GM18858 (cell line): ENCODE data around the gene DDX41.
"Not testable (repeated sequence)": the region's sequence is repeated elsewhere in the genome, so short reads cannot be mapped to it uniquely, and the experiment has no call there.

Experiments
- ATAC-seq: cut with Tn5 transposase; IDR thresholded peaks from one replicate; pipeline ENCODE4 v1.9.1; 2021; ENCODE audit not compliant: unreplicated experiment

The DDX41 gene

DNA sequence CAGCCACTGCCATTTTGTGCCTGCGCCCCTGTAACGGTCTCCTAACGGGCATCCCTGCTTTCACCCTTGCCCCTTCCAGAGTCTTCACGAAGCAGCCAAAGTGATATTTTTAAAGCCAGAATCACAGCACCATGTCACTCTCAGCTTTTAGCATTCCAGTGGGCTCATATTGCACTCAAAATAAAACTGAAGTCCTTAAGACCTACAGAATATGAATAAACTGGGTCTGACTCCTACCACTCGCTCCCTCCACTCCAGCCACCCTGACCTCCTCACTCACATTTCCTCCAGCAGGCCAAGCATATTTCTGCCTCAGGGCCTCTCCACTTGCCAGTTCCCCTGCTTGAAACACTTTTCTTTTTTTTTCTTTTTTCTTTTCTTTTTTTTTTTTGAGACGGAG, 16.9 kb downstream of the DDX41 start:
- ATAC-seq: no peak

DNA sequence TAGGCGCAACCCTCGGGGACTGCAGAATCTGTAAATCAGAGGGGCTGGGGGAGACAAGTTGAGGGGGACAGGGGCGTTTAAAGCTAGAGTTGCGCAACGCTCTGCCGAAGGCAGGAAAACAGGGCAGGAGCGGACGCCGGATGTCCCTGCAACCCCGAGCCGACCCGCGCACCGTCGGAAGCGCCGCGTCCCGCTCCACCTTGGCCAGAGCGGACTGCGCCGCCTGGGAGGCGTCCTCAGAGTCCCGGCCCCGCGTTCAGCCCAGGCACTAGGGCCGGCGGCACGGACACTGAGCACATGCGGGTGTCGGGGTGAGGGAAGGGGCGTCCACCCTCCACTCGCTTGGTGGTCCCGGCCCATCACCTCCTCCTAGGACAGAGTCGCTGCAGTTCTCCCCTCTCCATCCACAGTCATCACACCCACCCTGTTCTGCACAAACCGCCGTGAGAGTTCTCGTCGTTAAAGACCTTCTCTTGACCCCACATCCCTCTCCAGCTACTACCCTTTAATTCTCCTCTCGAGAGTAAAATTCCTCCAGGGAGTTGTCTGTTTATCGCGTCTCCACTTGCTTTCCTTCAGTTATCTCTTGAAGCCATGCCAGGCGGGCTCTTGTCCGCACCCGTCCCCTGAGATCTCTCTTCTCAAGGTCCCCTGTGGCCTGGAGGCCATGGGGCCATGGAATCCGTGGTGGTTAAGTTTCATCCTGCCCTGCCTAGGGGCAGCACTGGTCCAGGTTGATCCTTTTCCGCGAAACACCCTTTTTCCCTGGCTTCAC, 18.6 kb downstream of the DDX41 start:
- ATAC-seq: no peak

DNA sequence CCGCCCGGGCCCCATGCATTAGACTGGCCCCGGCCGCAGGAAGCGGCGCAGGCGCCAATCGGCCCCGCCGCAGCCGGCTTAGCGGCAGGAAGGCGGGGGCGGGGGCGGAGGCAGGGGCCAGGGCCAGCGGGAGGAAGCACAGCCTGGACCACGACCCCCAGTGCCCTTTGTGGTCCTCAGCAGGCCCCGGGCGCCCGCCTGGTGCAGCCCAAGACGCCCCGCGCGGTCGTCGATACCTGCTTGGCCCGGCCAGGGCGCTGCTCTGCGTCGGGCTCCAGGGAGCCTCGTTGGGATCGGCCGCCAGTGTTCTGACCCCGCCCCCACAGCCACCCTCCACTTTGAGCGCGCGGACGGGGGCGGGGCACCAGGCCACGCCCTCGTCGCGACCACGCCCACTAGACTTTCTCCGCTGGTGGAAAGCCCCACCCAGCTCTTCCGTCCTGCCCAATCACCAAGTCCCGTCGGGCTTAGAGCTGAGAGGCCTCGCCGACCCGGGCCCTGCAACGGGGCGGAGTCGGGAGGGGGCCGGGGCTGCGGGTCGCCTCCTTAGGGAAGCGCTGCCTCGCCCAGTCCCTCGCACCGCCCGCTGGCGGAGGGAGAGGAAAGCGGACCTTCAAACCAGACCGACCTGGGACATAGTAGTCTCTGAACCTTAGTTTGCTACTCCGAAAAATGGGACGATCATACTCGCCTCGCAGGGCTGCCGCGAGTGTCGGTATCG, 19.3 kb downstream of the DDX41 start, which contains the start of gene PDLIM7:
PDLIM7 (minus strand) TSS at position 313 of the 721 bp plus-strand sequence. CDS start 1,092 bp downstream, outside the sequence.
- ATAC-seq: peak; percentile 48

DNA sequence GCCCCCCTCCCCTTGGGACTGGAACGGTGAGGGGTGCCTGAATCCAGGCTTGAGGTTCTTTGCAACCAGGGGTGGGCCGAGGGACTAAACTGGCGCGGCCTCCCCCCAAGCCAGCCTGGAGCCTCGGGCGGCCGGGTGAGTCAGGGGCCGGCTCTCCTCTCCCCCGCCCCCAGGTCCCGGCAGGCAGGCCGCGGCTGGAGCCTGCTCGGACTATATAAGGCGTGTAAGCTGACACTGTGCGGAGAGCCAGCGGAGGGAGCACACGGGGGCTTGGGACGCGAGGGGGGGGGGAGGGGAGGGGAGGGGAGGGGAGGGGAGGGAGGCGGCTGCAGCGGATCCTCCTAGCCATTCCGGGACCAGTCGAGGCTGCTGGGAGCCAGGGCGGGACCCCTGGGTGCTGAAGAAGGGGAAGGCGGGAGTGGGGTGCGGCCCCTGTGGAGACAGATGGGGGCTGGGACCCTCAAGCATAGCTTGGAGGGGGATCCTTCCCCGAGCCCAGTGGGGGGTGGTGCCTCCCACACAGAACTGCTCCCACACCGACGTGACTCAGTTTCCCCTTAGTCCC, 20.0 kb downstream of the DDX41 start:
- ATAC-seq: no peak

DNA sequence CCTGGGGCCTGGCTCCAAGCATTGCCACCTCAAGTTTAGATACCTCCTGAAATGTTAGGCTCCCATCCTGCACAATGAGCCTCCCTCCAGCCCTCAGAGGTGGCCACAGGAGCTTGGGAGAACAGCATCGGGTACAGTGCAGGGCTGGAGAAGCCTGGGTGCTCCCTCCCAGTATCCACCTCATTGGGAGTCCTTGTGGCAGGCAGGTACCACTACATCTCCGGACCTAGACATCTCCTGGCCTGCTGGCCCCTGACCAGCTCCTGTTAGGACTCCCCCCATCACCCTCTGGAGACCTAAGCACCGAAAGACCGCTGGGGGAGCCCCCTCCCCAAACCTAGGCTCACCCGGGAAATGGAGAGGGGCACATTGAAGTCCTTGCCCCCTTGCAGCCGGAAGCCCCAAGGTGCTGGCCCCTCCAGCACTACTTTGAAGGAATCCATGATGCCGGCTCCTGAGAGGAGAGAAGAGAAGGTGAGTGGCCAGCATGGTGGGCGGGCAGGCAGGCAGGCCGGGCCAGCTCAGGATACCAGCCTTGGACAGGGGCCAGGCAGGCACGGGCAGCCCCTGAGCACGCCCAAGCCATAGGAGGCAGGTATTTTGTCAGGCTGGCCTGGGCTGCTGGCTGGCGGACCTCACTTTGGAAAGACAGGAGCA, 20.6 kb downstream of the DDX41 start:
- no peak for ATAC-seq

DNA sequence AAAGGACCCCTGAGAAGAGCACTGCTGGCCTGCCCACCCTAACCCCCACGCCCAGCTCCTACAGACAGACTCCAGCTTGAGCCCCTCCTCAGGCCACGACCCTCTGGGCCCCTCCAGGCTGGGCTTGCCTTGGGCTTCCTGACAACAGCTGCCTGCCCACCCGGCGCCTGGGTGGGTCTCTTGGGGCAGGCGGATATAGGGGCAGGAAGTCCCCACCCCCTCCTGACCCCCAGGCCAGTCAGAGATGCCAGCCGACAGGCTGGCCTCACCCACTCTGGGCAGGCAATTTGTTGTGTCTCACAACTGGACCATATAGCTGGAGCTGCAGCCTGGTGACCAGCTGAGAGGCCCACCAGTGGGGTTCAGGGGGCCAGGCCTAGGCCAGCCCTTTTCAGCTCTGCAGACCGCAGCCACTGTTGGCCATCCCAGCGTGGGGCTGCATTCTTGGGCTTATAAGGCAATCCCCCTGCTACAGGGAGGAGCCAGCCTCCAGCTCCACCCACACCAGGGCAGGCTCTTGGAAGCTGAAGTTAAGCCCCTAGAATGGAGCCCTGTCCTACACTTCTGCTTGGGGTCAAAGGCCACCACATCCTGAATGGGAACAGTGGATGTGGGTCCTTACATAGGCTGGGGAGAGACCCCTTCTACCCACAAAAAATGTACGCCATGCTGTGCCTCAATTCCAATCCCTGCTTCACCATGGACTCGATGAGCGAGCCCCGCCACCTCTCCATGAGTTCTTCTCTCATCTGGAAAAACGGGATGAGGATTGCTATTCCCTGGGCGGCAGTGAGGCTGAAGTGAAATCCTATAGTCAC, 21.3 kb downstream of the DDX41 start:
- no peak for ATAC-seq

DNA sequence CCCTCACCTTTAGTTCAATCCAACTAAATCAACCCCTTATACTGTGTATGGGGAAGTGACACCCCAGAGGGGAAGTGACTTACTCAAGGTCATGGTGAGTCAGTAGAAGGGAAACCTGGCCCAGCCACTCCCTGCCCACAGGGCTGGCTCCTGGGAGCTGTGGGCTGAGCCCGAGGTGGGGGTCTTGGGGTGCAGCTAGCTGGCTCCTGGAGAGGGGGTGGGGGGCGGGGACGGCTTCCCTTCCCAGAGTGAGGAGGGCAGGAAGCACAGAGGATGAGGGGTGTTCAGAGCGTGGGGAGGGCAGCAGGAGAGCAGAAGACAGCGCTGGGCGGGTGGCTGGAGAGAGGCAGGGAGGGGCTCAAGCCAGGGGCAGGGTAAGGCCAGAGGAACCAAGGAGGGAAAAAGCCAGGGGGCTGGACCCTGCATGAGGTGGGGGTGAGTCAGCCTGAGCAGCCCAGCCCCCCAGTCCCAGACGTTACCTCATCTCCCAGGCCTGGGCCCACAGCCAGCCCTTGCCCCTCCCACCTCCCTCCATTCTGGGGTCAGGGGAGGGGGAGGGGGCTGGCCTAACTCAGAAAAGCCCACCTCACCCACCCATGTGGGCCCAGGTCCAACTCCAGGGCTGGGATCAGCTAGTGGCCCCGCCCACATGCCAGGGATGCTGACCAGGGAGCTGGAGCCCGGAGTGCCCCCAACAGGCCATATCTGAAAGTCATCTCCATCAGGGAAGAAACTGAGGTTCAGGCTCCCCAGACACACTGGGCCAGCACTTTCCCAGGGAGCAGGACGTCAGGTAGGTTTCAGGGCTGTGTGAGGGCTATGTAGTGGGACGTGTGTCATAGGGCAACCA, 22.2 kb downstream of the DDX41 start:
- no peak for ATAC-seq

DNA sequence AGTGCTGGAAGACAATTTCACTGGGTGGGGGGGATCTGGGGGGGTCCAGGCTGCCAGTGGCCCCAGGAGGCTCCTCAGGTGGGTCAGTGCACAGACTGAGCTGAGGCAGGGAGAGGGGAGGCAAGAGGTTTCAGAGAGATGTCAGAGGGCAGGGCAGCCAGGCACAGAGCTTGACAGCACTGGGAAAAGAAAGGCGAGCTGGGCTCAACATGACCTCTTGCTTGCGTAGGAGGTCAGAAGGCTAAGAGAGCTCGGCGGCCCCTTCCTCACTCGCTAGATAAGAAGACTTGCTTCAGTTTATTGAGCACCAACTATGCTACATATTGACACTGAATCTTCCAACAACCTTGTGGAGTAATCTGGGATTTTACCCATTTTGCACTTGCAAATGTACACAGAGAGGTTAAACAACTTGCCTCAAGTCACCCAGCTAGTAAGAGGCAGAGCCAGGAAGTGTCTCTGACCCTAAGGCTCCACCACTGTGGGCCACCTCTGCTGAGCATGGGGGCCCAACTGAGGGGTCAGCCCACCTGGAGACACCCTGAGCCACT, 22.9 kb downstream of the DDX41 start:
- ATAC-seq: no peak

DNA sequence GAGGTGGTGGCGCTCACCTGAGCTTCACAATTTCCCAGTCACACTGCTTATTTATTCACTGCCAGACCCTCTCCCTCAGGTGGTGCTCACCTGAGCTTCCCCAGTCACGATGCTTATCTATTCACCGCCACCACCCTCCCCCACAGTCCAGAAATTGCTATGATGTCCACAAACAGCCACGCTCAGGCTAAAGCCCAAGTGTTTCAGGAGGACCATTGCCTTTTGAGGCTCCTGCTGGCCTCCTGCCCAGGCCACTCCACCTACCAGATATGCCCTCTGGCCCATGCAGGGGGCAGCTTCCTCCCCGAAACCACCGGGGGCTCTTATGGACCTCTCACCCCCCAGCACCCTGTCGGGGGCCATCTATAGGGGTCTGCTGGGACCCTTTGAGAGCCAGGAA, 23.9 kb downstream of the DDX41 start:
- no peak for ATAC-seq

DNA sequence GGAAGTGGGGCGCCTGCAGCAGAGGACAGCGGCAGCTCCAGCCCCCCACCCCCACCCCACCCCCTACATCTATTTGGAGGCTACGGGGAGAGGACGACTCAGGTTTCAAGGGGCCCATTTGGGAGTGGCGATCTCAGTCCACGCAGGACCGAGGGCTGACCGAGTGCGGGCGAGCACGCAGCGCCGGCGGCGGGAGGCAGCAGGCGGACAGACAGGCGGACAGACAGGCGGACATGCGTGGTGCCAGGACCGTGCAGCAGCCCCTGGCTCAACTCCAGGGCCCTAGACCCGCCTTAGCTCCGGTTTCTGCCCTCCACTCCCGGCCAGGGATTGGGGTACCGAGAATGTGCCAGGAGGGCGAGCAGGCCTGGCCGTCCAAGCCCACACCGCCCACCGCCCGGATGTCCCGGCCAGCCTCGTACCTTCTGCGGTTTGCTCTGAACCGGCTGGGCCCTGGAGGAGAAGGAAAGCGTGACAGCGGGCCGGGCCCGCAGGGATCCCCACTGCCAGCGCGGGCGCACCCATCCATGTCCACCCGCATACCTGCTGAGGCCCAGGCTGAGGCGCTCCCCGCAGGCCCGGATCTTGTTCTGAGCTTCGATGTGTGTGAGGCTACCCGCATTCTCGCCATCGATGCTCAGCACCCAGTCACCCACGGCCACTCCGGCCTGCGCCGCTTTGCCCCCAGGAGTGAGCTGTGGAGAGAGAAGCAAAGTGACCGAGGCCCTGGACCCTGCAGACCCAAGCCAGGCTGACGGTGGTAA, 24.6 kb downstream of the DDX41 start:
- ATAC-seq: no peak

DNA sequence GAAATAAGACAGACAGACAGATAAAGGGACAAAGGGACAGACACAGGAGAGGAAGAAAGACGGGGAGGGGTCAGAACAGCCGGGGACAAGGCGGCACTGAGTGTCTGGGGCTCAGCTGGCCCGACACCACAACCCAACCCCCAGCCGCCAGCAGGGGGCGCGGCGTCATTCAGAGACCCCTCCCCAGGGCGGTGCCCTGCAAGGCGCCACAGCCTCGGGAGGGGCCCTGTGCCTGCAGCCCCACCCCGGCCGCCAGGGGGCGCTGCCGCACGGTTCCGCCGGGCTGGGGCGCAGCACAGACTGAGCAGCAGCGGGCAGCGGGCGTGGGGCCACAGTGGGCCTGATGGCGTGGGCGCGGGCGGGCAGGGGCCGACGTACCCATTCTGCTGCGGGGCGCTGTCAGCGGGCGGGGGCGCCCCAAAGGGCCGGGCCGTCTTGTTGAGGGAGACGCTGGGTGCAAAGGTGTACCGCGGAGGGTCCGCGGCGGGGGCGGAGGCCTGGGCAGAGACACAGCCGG, 25.3 kb downstream of the DDX41 start:
- ATAC-seq: no peak

DNA sequence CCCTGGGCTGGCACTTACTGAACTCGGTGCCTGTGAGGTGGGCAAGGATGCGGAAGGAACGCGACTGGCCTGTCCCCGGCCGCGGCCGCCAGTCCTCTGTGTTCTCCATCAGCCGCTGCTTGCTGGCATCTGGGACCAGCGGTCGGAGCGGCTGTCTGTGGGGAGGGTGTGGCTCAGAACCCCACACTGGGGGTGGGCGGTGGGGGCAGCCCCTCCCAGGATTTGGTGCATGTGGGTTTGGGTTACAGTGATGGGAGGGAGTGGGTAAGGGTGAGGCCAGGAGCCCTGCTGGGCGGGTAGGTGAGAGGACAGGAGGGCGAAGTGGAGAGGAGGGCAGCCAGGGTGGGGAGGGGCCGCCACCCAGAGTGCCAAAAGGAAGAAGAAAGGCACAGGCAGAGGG, 25.8 kb downstream of the DDX41 start:
- no peak for ATAC-seq

DNA sequence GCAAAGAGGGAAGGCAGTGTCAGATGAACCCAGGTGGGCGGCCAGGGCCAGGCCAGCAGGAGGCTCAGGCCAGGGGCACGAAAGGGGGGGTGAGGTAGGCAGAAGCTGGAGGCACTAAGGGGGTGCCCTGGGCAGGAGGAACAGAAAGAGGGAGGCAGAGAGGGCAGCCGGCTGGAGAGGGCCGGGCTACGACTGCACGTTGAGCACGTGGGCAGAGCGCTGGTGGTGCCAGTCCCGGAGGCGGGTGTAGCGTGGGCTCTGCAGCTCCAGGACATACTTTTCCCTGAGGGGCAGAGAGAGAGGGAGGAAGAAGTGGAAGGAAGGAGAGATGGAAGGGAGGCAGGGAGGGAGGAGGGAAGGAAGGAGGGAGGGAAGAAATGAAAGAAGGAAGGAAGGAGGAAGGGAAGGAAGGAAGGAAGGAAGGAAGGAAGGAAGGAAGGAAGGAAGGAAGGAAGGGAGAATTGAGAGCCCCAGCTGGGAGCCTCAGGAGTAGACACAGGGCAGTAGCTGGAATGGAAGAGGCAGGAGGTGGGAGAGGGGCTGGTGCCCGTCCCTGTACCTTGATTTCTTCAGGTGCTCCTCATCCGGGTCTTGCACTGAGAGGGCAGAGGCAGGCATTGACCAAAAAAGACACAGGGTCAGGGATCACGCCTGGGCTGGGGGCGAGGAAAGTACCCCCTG, 26.3 kb downstream of the DDX41 start:
- ATAC-seq: no peak

DNA sequence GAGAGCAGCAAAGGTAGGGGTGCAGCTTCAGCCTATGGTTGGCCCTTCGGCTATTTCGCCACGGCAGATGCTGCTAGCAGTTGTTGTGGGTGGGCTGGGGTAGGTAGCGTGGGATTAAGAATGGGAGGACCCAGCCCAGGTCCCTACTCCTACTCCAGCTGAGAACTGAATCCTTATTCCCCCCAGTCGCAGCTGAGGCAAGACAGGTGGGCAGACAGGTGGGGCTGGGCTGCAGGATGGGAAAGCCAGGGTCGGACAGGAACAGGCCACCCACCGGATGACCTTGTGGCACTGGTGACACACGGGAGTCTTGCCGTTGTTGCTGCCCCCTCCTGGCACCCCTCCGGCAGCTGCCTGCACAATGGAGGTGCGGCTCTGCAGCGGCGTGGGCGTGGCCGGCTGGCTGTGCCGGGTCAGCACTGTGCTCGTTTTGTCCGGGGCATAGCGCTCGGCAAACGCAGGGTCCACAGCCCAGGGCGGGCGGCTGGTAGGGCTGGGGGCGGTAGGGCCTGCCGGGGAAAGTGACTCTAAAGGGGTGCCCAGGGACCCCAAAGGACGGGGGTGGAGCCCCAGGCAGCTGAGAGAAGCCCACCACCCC, 27.5 kb downstream of the DDX41 start:
- no peak for ATAC-seq

DNA sequence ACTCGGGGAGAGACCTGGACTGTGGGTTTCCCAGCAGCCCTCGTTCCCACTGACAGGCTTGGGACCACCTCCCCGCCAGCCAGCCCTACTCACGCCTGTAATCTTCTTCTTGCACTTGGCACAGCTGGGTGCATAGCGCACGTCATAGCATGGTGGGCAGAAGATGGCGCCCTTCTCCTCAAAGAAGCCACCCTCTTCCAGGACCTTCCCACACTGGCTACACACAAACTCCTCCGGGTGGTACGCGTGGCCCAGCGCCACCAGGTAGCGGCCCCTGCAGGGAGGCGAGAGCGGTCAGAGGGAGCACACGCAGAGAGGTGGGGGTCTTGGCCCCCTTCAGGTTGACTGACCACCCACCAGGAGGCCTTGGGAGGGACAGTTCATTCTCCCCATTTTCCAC, 28.8 kb downstream of the DDX41 start:
- ATAC-seq: no peak

DNA sequence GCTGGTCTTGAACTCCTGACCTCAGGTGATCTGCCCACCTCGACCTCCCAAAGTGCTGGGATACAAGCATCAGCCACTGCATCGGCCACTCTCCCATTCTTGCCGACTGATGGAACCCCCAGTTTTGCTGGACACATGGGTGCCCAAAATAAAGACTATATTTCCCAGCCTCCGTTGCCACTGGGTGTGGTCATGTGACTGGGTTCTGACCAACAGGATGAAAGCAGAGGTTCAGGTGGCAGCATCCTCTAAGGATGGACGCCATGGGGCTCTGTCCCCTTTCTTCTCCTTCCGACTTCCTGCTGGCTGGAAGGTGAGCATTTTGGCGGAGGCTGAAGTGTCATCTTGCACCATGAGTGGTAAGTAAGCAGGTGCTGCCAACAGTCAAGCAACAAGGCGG, 29.6 kb downstream of the DDX41 start:
- ATAC-seq: no peak

DNA sequence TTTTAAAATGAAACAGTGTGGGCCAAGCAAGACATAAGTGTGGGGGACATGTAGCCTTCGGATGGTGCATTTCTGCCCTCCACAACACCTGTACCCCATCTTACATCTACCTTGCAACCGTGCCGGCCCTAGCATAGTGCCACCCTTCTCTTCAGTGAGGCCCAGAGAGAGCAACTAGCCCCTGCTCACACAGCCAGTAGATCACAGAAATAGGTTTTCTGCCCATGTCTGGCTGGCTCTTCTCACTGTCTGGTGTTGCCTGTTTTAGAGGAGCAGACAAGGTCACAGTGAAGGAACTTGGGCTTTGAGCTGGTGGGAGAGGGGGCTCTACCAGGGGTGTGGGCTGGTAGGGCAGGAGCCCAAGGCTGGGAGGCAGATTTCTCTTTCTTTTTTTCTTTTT, 30.5 kb downstream of the DDX41 start:
- no peak for ATAC-seq

DNA sequence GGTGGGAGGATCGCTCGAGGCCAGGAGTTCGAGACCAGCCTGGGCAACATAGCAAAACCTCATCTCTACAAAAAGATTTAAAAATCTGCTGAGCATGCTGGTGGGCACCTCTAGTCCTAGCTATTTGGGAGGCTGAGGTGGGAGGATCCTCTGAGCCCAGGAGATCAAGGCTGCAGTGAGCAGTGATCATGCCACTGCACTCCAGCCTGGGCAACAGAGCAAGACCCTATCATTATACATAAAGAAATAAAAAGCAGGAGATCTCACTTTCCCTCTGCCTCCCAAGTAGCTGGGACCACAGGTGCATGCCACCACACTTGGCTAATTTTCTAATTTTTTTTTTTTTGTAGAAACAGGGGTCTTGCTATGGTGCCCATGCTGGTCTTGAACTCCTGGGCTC, 31.0 kb downstream of the DDX41 start:
- not testable (repeated sequence) for ATAC-seq
